Hair follicular keratinocyte (primary cell): ENCODE measurements around the gene SGSM2. TPM values are rescaled to one million over a fixed set of nuclear protein-coding genes. Genes with fewer than 3 reads are reported as not detected.

Source experiments
- total RNA-seq: library from RNA; depleted of rRNA; stranded (reverse); fragments of >200 nt; gene quantifications from 2 replicates; pipeline ENCODE4 v1.2.3, GENCODE V29; 2015

SGSM2 gene, protein sequence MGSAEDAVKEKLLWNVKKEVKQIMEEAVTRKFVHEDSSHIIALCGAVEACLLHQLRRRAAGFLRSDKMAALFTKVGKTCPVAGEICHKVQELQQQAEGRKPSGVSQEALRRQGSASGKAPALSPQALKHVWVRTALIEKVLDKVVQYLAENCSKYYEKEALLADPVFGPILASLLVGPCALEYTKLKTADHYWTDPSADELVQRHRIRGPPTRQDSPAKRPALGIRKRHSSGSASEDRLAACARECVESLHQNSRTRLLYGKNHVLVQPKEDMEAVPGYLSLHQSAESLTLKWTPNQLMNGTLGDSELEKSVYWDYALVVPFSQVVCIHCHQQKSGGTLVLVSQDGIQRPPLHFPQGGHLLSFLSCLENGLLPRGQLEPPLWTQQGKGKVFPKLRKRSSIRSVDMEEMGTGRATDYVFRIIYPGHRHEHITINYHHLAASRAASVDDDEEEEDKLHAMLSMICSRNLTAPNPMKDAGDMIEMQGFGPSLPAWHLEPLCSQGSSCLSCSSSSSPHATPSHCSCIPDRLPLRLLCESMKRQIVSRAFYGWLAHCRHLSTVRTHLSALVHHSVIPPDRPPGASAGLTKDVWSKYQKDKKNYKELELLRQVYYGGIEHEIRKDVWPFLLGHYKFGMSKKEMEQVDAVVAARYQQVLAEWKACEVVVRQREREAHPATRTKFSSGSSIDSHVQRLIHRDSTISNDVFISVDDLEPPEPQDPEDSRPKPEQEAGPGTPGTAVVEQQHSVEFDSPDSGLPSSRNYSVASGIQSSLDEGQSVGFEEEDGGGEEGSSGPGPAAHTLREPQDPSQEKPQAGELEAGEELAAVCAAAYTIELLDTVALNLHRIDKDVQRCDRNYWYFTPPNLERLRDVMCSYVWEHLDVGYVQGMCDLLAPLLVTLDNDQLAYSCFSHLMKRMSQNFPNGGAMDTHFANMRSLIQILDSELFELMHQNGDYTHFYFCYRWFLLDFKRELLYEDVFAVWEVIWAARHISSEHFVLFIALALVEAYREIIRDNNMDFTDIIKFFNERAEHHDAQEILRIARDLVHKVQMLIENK
- 15.9 and 16.9 TPM in 2 replicates for total RNA-seq

DNA sequence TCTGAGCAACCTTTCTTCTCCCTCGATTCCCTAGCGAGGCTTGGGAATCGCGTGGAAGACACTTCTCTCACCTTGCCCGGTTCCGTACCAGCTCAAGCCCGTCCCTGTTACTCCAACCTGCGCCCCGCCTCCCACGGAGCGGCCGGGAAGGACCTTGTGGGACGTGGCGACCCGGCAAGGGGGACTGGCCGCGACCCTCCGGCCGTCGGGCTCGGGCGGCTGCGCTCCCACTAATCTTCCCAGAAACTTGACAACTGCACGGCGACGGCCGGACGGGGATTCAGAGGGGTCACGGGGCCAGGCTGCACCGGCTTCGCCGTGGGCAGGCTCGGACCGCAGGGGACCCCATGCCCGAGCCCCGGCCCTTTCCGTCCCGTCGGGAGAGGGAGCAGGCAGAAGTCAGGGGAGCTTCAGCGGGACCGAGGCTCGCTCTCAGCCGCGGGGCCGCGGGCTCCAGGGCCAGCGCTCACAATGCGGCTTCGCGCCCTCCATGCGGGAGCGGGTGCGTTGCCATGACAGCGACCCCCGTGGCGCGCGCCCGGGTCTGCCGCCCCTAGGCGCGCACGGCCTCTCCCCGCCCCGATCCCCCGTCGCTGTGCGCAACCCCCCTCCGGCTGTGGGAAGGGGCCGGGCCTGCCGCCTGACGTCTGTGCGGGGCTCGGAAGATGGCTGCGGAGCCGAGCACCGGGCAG, at the start of gene SGSM2:
SGSM2 (plus strand) TSS at position 650 of the 692 bp plus-strand sequence. CDS start 188 bp downstream, outside the sequence.

DNA sequence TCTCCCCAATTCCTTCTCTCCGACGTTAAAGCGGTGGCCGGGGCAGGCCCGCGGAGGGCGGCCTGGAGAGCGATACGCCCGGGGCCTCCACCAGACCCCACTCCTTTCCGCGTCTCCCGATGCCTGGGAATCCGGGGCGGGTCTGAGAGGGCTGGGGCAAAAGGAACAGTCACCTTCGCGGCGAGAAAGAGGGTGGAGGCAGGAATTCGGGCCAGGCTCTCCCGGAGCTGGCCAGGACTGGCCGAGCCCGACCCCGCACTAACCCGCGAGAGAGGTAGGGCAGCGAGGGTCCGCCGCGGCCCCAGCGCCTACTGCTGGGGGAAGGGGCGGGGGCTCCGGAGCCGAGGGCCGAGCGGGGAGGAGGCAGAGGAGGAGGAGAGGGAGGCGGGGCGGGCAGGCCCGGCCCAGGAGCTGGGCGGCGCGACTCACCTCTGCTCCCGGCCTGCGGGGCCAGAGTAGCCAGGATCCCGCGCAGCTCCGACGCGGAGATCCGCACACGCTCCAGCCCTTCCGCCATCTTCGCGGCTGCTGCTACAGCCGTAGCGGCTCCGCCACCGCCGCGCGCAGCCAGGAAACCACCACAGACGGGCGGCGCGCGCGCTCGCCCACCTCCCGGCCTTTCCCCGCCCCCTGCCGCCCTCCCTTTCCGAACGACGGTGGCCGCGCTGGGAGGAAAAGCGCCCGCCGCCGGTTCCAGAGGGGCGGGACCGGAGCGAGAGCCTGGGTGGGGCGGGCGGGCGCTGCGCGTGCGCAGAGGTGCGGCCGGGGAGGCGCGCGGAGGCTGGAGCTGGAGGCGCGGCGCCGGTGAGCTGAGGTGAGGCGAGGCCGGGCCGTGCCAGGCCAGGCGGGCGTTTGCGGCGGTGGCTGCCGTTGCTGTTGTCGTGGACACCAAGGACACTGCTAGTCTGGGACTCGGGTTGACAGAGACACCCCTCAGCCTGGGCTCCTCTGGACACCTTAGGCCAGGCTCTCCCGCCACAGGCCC, 33.8 kb upstream of the SGSM2 start, which contains the start of the genes SMG6 and SRR:
SMG6 (minus strand) TSS at position 582 of the 985 bp plus-strand sequence; CDS start at position 517, 65 bp downstream.
SRR (plus strand) TSS at position 747 of the 985 bp plus-strand sequence. CDS start 11,611 bp downstream, outside the sequence.

DNA sequence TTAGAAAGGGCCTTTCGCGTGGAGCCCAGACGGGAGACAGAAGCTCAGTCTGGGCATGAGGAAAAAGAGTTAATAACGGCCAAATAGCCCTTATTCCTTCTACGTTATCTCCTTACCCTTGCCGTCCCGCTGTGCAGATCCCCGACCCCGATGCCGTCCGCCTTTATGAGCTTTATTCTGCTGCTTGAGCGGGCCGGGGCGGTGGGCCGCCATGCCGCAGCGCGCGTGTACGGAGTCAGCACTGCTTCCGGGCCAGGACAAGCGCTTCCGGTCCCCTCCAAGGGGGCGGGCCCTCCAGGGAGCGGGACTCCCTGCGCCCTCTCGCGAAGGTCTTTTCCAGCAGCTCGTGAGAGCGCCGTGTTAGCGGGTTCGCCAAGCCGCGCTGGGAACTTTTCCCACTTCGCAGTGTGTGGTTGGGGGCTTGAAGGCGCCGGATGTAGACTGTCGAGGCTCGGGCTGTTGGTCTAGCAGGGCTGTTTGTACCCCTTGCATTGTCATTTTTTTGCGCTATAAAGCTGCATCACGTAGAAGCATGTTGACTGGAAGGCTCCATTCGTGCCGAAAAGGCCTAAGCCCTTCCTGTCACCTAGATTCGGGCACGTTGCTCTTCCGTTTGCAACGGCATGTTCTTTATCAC, 968 bp upstream of the SGSM2 start, which contains the start of gene TSR1:
TSR1 (minus strand) TSS at position 243 of the 637 bp plus-strand sequence; CDS start at position 213, 30 bp downstream.

DNA sequence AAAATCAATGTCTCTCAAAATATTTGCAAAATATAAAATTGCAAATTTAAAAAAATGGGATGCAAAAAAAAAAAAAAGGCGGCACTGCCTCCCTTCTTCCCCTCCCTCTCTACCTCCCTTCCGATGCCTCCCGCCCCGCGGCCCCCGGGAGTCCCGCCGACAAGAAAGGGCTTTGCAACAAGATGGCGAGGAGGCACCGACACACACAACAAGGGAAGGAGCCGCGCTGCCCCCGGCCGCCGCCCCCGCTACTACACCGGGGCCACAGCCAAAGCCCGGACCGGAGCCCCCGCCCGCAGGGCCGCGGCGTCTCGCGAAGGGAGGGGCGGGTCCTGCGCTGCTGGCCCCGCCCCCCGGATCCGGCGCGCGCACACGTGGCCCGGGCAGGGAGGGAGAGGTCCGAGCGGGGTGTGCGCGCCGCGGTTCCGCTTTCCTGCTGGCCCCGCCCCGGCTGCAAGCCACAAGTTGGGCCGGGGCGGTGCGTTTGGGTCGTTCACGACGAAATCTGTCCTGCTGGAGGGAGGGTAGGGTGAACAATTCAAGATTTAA, 63.6 kb downstream of the SGSM2 start, which contains the start of gene MNT:
MNT (minus strand) TSS at position 184 of the 549 bp plus-strand sequence. CDS start 348 bp downstream, outside the sequence.

Other genes starting within 250 kb of the SGSM2 start
- 11.7 and 18.8 TPM in 2 replicates for gene SMG6, start 33.7 kb upstream of the SGSM2 start, total RNA-seq
- 8.6 and 14.4 TPM in 2 replicates for gene SRR, start 33.6 kb upstream of the SGSM2 start, total RNA-seq
- gene TSR1, start 1.0 kb upstream of the SGSM2 start, total RNA-seq = 37.1 and 67.9 TPM in 2 replicates
- gene MNT, start 63.6 kb downstream of the SGSM2 start, total RNA-seq = 5.6 and 8.1 TPM in 2 replicates
- gene METTL16, start 174.4 kb downstream of the SGSM2 start, total RNA-seq = 13.7 and 27.8 TPM in 2 replicates